Fibroblast of skin of scalp (primary cell): ENCODE measurements around the gene ZNF578.
"Not testable (repeated sequence)": the region's sequence is repeated elsewhere in the genome, so short reads cannot be mapped to it uniquely, and the experiment has no call there.

Source experiments
- DNase-seq: peaks from one replicate; pipeline ENCODE4 v3.0.0-alpha.2; 2013

The ZNF578 gene

DNA sequence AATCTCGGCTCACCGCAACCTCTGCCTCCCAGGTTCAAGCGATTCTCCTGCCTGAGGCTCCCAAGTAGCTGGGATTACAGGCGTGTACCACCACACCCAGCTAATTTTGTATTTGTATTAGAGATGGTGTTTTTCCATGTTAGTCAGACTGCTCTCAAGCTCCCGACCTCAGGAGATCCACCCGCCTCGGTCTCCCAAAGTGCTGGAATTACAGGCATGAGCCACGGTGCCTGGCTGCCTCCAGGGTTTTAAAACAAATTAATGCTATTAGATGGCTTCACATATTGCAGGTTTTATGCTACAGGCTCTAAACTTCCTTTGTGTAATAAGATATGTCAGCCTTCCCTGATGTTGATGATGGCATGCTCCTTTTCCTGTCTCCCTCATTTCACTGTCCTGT lies 108.3 kb downstream of the ZNF578 start:
- DNase-seq: not testable (repeated sequence)
